Nephron progenitor cell (in vitro differentiated cells): ENCODE results near the gene CST1.

Experiments used
- DNase-seq: peaks from one replicate; pipeline ENCODE4 v3.0.0; 2021
- H3K27ac Mint-ChIP-seq: 2 replicates; pipeline ENCODE4 v1.8.0; 2021; ENCODE audit warnings: mild to moderate bottlenecking, moderate library complexity, mixed read lengths
- H3K27me3 Mint-ChIP-seq: 2 replicates; pipeline ENCODE4 v1.8.0; 2021; ENCODE audit warnings: mild to moderate bottlenecking, low read depth, mixed read lengths; ENCODE audit not compliant: poor library complexity
- H3K36me3 Mint-ChIP-seq: 2 replicates; pipeline ENCODE4 v1.8.0; 2021; ENCODE audit warnings: low read depth, mixed read lengths
- H3K4me1 Mint-ChIP-seq: 2 replicates; pipeline ENCODE4 v1.8.0; 2021; ENCODE audit warnings: mixed read lengths
- H3K4me3 Mint-ChIP-seq: 2 replicates; pipeline ENCODE4 v1.8.0; 2021; ENCODE audit warnings: mild to moderate bottlenecking, moderate library complexity, mixed read lengths
- H3K9me3 Mint-ChIP-seq: 2 replicates; pipeline ENCODE4 v1.8.0; 2021; ENCODE audit warnings: mild to moderate bottlenecking, moderate library complexity, mixed read lengths
- CTCF ChIP-seq: fragments of 200-600 bp; sonication (generic); IDR thresholded peaks from 2 replicates; pipeline ENCODE4 v1.5.0; 2021; ENCODE audit warnings: antibody characterized with exemption

CST1 gene

GRCh38 chr20:23697947-23698346, 52.8 kb downstream of the CST1 start:
- no peaks in the 10 kb centered on the region for H3K36me3 Mint-ChIP-seq
- TF ChIP-seq CTCF: no peak
- H3K27me3 Mint-ChIP-seq: peaks cover 3% of the 10 kb centered on the region
- no peak overlapping the region for H3K4me3 Mint-ChIP-seq
- H3K9me3 Mint-ChIP-seq: no peaks in the 10 kb centered on the region
- DNase-seq: no peak
- H3K27ac Mint-ChIP-seq: no peak overlapping the region
- H3K4me1 Mint-ChIP-seq: peaks cover 52% of the 10 kb centered on the region
